DOHH2 (cell line): ENCODE results near the gene CKMT2.

Experiments used
- EZH2phosphoT487 ChIP-seq: fragments of 200-600 bp; sonication (generic); IDR thresholded peaks from 2 replicates; pipeline ENCODE4 v1.6.1; 2017; ENCODE audit warnings: borderline replicate concordance, mild to moderate bottlenecking, antibody characterized with exemption, low read length, moderate library complexity, mixed read lengths
- TF ChIP-seq, protein P1 (sequence below): fragments of 200-600 bp; sonication (generic); IDR thresholded peaks from one replicate; pipeline ENCODE4 v1.5.1; 2014; ENCODE audit warnings: antibody characterized with exemption, mild to moderate bottlenecking, low read depth, low read length; ENCODE audit not compliant: poor library complexity, severe bottlenecking

GRCh38 chr5:81209869-81210493, 23.1 kb upstream of the CKMT2 start:
- TF ChIP-seq, protein P1, sequence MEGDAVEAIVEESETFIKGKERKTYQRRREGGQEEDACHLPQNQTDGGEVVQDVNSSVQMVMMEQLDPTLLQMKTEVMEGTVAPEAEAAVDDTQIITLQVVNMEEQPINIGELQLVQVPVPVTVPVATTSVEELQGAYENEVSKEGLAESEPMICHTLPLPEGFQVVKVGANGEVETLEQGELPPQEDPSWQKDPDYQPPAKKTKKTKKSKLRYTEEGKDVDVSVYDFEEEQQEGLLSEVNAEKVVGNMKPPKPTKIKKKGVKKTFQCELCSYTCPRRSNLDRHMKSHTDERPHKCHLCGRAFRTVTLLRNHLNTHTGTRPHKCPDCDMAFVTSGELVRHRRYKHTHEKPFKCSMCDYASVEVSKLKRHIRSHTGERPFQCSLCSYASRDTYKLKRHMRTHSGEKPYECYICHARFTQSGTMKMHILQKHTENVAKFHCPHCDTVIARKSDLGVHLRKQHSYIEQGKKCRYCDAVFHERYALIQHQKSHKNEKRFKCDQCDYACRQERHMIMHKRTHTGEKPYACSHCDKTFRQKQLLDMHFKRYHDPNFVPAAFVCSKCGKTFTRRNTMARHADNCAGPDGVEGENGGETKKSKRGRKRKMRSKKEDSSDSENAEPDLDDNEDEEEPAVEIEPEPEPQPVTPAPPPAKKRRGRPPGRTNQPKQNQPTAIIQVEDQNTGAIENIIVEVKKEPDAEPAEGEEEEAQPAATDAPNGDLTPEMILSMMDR: no peak
- TF ChIP-seq EZH2phosphoT487: no peak
